ENCODE data around the gene SLC9A3. TPM values are rescaled to one million over a fixed set of nuclear protein-coding genes. Genes with fewer than 3 reads are reported as not detected.

The SLC9A3 gene
- total and polyA plus RNA-seq, 4 experiments from 2014 or later, result 2.2 to 3.1 (median 2.8) TPM

- CTCF ChIA-PET (ENCODE audit: partially characterized antibody), result no interaction called here
- H3K9me3 ChIP-seq (ENCODE audit: control insufficient read depth in 1 of 2, low read length in 2 of 2), result no peaks in the 10 kb centered on the region
- H3K4me1 ChIP-seq (ENCODE audit: insufficient read depth, low read length), result peaks cover 23% of the 10 kb centered on the region
- Mint-ChIP-seq H3K4me1 (peaks cover 12 to 26% (median 19%) of the 10 kb centered on the region in 4 donors), H3K4me3 (no peak overlapping the region), H3K9me3 (no peaks in the 10 kb centered on the region), H3K27me3 (peaks cover 31 to 35% of the 10 kb centered on the region in 2 donors), H3K27ac (no peak overlapping the region), H3K36me3 (no peaks in the 10 kb centered on the region)
- DNase-seq, result no peak
- H3K27me3 ChIP-seq (ENCODE audit: insufficient read depth, low read length), result peaks cover 22% of the 10 kb centered on the region
- no peak overlapping the region for H3K27ac ChIP-seq (ENCODE audit: low read depth, low read length)
- H3K4me3 ChIP-seq (ENCODE audit: low read length in 2 of 2), result no peak overlapping the region
- intact Hi-C loops (cut with micrococcal nuclease), result no loop called here
- POLR2A ChIA-PET (ENCODE audit: partially characterized antibody), result no interaction called here
- H3K36me3 ChIP-seq (ENCODE audit: insufficient read depth, low read length), result no peaks in the 10 kb centered on the region
Measured at GRCh38 chr5:531101-531748, 7.0 kb upstream of the SLC9A3 start.

- H3K36me3 ChIP-seq (ENCODE audit: insufficient read depth, low read length), result no peaks in the 10 kb centered on the region
- no peak for DNase-seq
- no peak overlapping the region for H3K4me3 ChIP-seq (ENCODE audit: low read length in 2 of 2)
- H3K4me1 ChIP-seq (ENCODE audit: insufficient read depth, low read length), result peaks cover 23% of the 10 kb centered on the region
- H3K4me1 Mint-ChIP-seq, result peaks cover 12 to 36% (median 21%) of the 10 kb centered on the region in 4 donors
- peak overlapping the region in 3 of 8 donors; percentile 8 to 52 (median 48) for H3K4me3 Mint-ChIP-seq
- H3K27ac ChIP-seq (ENCODE audit: low read depth, low read length), result no peak overlapping the region
- ChIA-PET POLR2A (ENCODE audit: partially characterized antibody) (no interaction called here), CTCF (ENCODE audit: partially characterized antibody) (no interaction called here)
- H3K9me3 ChIP-seq (ENCODE audit: control insufficient read depth in 1 of 2, low read length in 2 of 2), result no peaks in the 10 kb centered on the region
- H3K27me3 Mint-ChIP-seq, result peaks cover 37 to 41% of the 10 kb centered on the region in 2 donors
- H3K27me3 ChIP-seq (ENCODE audit: insufficient read depth, low read length), result peaks cover 28% of the 10 kb centered on the region
- H3K9me3 Mint-ChIP-seq, result no peaks in the 10 kb centered on the region
- no peak overlapping the region for H3K27ac Mint-ChIP-seq
- intact Hi-C loops (cut with micrococcal nuclease), result no loop called here
- H3K36me3 Mint-ChIP-seq, result no peaks in the 10 kb centered on the region
Measured at GRCh38 chr5:530001-530955, 6.0 kb upstream of the SLC9A3 start.

GRCh38 chr5:528629-529511, 4.6 kb upstream of the SLC9A3 start:
- no peak for DNase-seq

GRCh38 chr5:527646-528628, 3.7 kb upstream of the SLC9A3 start:
- Histone ChIP-seq H3K4me3 (ENCODE audit: low read length in 2 of 2) (no peak overlapping the region), H3K36me3 (ENCODE audit: insufficient read depth, low read length) (no peaks in the 10 kb centered on the region), H3K9me3 (ENCODE audit: control insufficient read depth in 1 of 2, low read length in 2 of 2) (no peaks in the 10 kb centered on the region), H3K27me3 (ENCODE audit: insufficient read depth, low read length) (peaks cover 30% of the 10 kb centered on the region), H3K4me1 (ENCODE audit: insufficient read depth, low read length) (peaks cover 30% of the 10 kb centered on the region), H3K27ac (ENCODE audit: low read depth, low read length) (no peak overlapping the region)
- POLR2A ChIA-PET (ENCODE audit: partially characterized antibody), result no interaction called here
- no peak for DNase-seq
- H3K9me3 Mint-ChIP-seq, result no peaks in the 10 kb centered on the region
- H3K27ac Mint-ChIP-seq, result peak overlapping the region in 1 of 7 donors; percentile 29
- H3K27me3 Mint-ChIP-seq, result peaks cover 44 to 47% of the 10 kb centered on the region in 2 donors
- intact Hi-C loops (cut with micrococcal nuclease), result no loop called here
- CTCF ChIA-PET (ENCODE audit: partially characterized antibody), result no interaction called here
- no peaks in the 10 kb centered on the region for H3K36me3 Mint-ChIP-seq
- H3K4me3 Mint-ChIP-seq, result peak overlapping the region in 5 of 8 donors; percentile 20 to 66 (median 41)
- peaks cover 15 to 47% (median 28%) of the 10 kb centered on the region in 4 donors for H3K4me1 Mint-ChIP-seq

More at GRCh38 chr5:528629-529511, 4.6 kb upstream of the SLC9A3 start:
- ChIA-PET POLR2A (ENCODE audit: partially characterized antibody) (no interaction called here), CTCF (ENCODE audit: partially characterized antibody) (interaction anchor here (1.1 kb wide), 1 partner anchor 18 kb away, joined by 3 read pairs; no protein-coding TSS in a partner anchor)
- H3K27ac Mint-ChIP-seq, result no peak overlapping the region
- H3K4me3 ChIP-seq (ENCODE audit: low read length in 2 of 2), result no peak overlapping the region
- H3K27ac ChIP-seq (ENCODE audit: low read depth, low read length), result no peak overlapping the region
- H3K4me1 Mint-ChIP-seq, result peaks cover 15 to 41% (median 24%) of the 10 kb centered on the region in 4 donors
- intact Hi-C loops (cut with micrococcal nuclease), result no loop called here
- no peaks in the 10 kb centered on the region for H3K9me3 Mint-ChIP-seq
- peaks cover 43 to 46% of the 10 kb centered on the region in 2 donors for H3K27me3 Mint-ChIP-seq
- H3K4me1 ChIP-seq (ENCODE audit: insufficient read depth, low read length), result peaks cover 23% of the 10 kb centered on the region
- no peaks in the 10 kb centered on the region for H3K36me3 Mint-ChIP-seq
- peak overlapping the region in 6 of 8 donors; percentile 30 to 67 (median 58) for H3K4me3 Mint-ChIP-seq
- peaks cover 28% of the 10 kb centered on the region for H3K27me3 ChIP-seq (ENCODE audit: insufficient read depth, low read length)
- H3K9me3 ChIP-seq (ENCODE audit: control insufficient read depth in 1 of 2, low read length in 2 of 2), result no peaks in the 10 kb centered on the region
- H3K36me3 ChIP-seq (ENCODE audit: insufficient read depth, low read length), result no peaks in the 10 kb centered on the region

- H3K4me3 ChIP-seq (ENCODE audit: low read length in 2 of 2), result no peak overlapping the region
- H3K9me3 Mint-ChIP-seq, result no peaks in the 10 kb centered on the region
- DNase-seq, result no peak
- intact Hi-C loops (cut with micrococcal nuclease), result no loop called here
- POLR2A ChIA-PET (ENCODE audit: partially characterized antibody), result no interaction called here
- no peaks in the 10 kb centered on the region for H3K36me3 Mint-ChIP-seq
- CTCF ChIA-PET (ENCODE audit: partially characterized antibody), result no interaction called here
- no peaks in the 10 kb centered on the region for H3K36me3 ChIP-seq (ENCODE audit: insufficient read depth, low read length)
- H3K4me1 Mint-ChIP-seq, result peaks cover 15 to 49% (median 28%) of the 10 kb centered on the region in 4 donors
- no peak overlapping the region for H3K27ac ChIP-seq (ENCODE audit: low read depth, low read length)
- H3K27me3 ChIP-seq (ENCODE audit: insufficient read depth, low read length), result peaks cover 32% of the 10 kb centered on the region
- H3K4me3 Mint-ChIP-seq, result peak overlapping the region in 6 of 8 donors; percentile 13 to 67 (median 47)
- no peak overlapping the region for H3K27ac Mint-ChIP-seq
- peaks cover 41 to 53% of the 10 kb centered on the region in 2 donors for H3K27me3 Mint-ChIP-seq
- H3K4me1 ChIP-seq (ENCODE audit: insufficient read depth, low read length), result peaks cover 32% of the 10 kb centered on the region
- no peaks in the 10 kb centered on the region for H3K9me3 ChIP-seq (ENCODE audit: control insufficient read depth in 1 of 2, low read length in 2 of 2)
Measured at GRCh38 chr5:526456-527088, 2.3 kb upstream of the SLC9A3 start.

GRCh38 chr5:525916-526315, 1.7 kb upstream of the SLC9A3 start:
- H3K36me3 ChIP-seq (ENCODE audit: insufficient read depth, low read length), result no peaks in the 10 kb centered on the region
- H3K4me3 ChIP-seq (ENCODE audit: low read length in 2 of 2), result no peak overlapping the region
- Mint-ChIP-seq H3K27me3 (peaks cover 45 to 57% of the 10 kb centered on the region in 2 donors), H3K4me1 (peaks cover 15 to 49% (median 28%) of the 10 kb centered on the region in 4 donors), H3K36me3 (no peaks in the 10 kb centered on the region), H3K27ac (no peak overlapping the region), H3K4me3 (peak overlapping the region in 3 of 8 donors; percentile 10 to 74 (median 17)), H3K9me3 (no peaks in the 10 kb centered on the region)
- ChIA-PET POLR2A (ENCODE audit: partially characterized antibody) (no interaction called here), CTCF (ENCODE audit: partially characterized antibody) (no interaction called here)
- peaks cover 32% of the 10 kb centered on the region for H3K27me3 ChIP-seq (ENCODE audit: insufficient read depth, low read length)
- no peaks in the 10 kb centered on the region for H3K9me3 ChIP-seq (ENCODE audit: control insufficient read depth in 1 of 2, low read length in 2 of 2)
- intact Hi-C loops (cut with micrococcal nuclease), result no loop called here
- peaks cover 32% of the 10 kb centered on the region for H3K4me1 ChIP-seq (ENCODE audit: insufficient read depth, low read length)
- DNase-seq, result no peak
- H3K27ac ChIP-seq (ENCODE audit: low read depth, low read length), result no peak overlapping the region
